Measurements from ENCODE around the gene ZNF616.
A peak's percentile ranks its signal among the peaks of the same experiment; 100 is the strongest.

Gene ZNF616

GRCh38 chr19:52170863-52171320, 31.2 kb upstream of the ZNF616 start:
- peak overlapping the region; percentile 77 for H3K9ac ChIP-seq (ENCODE audit: low read depth, low read length)
- peak overlapping the region; percentile 87 for H3K27ac ChIP-seq (ENCODE audit: low read length)
- peak overlapping the region; percentile 72 for H2AFZ ChIP-seq (ENCODE audit: low read depth, low read length)
- H3K4me1 ChIP-seq (ENCODE audit: insufficient read depth, low read length), result peaks cover 34% of the 10 kb centered on the region
- H4K20me1 ChIP-seq (ENCODE audit: insufficient read depth, low read length), result no peaks in the 10 kb centered on the region
- H3K79me2 ChIP-seq (ENCODE audit: insufficient read depth, low read length), result peaks cover 19% of the 10 kb centered on the region
- no peak for TF ChIP-seq EZH2 (IDR thresholded peaks at IDR 0.05; ENCODE audit: borderline replicate concordance, low read depth, low read length, severe bottlenecking)
- TF ChIP-seq CTCF (IDR thresholded peaks at IDR 0.05; ENCODE audit: borderline replicate concordance, extremely low read depth, low read length, poor library complexity, severe bottlenecking), result no peak
- peak overlapping the region; percentile 77 to 78 for H3K4me3 ChIP-seq (ENCODE audit: low read depth in 1 of 2, low read length in 2 of 2)
- DNase-seq (peak; percentile 27), ATAC-seq (ENCODE audit: insufficient read depth, low read depth) (peak; percentile 30)
- peak overlapping the region; percentile 71 for H3K4me2 ChIP-seq (ENCODE audit: insufficient read depth, low read length)
- no peaks in the 10 kb centered on the region for H3K27me3 ChIP-seq (ENCODE audit: insufficient read depth, low read length, poor library complexity)
- peaks cover 24% of the 10 kb centered on the region for H3K36me3 ChIP-seq (ENCODE audit: insufficient read depth, low read length)
- no peaks in the 10 kb centered on the region for H3K9me3 ChIP-seq (ENCODE audit: insufficient read depth, low read length, severe bottlenecking)

DNA sequence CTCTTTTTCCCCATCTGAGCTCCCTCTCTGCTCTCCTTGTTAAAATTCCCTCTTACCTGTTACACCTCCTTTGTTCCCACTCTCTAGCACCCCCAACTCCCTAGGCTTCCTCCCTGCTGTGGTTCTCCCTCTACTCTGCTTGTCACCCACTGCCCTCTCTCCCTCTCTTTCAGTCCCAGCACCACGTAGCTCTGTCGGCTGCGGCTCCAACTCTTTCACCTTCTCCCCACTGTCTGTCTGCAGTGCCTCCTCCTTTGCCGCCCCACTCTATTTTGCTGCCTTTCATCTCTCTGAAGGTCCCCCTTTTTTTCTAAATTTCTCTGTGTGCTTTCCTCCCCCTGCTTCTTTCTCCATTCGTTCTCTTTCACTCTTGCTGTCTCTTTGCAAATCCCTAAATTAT, 30.6 kb upstream of the ZNF616 start:
- Histone ChIP-seq H3K9ac (ENCODE audit: low read depth, low read length) (peak overlapping the region; percentile 77), H3K79me2 (ENCODE audit: insufficient read depth, low read length) (peaks cover 19% of the 10 kb centered on the region), H3K4me2 (ENCODE audit: insufficient read depth, low read length) (peak overlapping the region; percentile 71)

DNA sequence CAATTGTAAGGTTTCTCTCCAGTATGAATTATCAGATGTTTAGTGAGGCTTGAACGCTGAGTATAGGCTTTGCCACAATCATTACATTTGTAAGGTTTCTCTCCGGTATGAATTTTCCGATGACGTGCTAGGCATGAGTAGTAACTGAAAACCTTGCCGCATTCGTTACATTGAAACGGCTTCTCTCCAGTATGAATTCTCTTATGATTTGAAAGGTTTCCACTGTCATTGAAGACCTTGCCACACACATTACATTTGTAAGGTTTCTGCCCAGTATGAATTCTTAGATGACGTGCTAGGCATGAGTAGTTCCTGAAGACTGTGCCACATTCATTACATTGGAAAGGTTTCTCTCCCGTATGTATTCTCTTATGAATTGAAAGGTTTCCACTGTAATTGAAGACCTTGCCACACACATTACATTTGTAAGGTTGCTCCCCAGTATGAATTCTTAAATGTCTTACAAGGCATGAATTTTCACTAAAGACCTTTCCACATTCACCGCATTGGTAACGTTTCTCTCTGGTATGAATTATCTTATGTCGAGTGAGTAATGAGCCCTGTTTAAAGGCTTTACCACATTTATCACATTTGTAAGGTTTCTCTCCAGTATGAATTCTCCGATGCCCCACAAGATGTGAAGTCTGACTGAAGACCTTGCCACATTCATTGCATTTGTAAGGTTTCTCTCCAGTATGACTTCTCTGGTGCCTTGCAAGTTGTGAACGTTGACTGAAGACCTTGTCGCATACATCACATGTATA, 16.0 kb upstream of the ZNF616 start:
- H3K27me3 ChIP-seq (ENCODE audit: insufficient read depth, low read length, poor library complexity), result no peaks in the 10 kb centered on the region
- H4K20me1 ChIP-seq (ENCODE audit: insufficient read depth, low read length), result no peaks in the 10 kb centered on the region
- no peaks in the 10 kb centered on the region for H3K79me2 ChIP-seq (ENCODE audit: insufficient read depth, low read length)
- no peak overlapping the region for H2AFZ ChIP-seq (ENCODE audit: low read depth, low read length)
- ATAC-seq (ENCODE audit: insufficient read depth, low read depth), result no peak
- no peak overlapping the region for H3K9ac ChIP-seq (ENCODE audit: low read depth, low read length)
- H3K27ac ChIP-seq (ENCODE audit: low read length), result no peak overlapping the region
- H3K36me3 ChIP-seq (ENCODE audit: insufficient read depth, low read length), result peaks cover 45% of the 10 kb centered on the region
- TF ChIP-seq CTCF (IDR thresholded peaks at IDR 0.05; ENCODE audit: borderline replicate concordance, extremely low read depth, low read length, poor library complexity, severe bottlenecking), result no peak
- TF ChIP-seq EZH2 (IDR thresholded peaks at IDR 0.05; ENCODE audit: borderline replicate concordance, low read depth, low read length, severe bottlenecking), result no peak
- no peaks in the 10 kb centered on the region for H3K4me1 ChIP-seq (ENCODE audit: insufficient read depth, low read length)
- H3K4me3 ChIP-seq (ENCODE audit: low read depth in 1 of 2, low read length in 2 of 2), result no peak overlapping the region
- no peak for DNase-seq
- peaks cover 65% of the 10 kb centered on the region for H3K9me3 ChIP-seq (ENCODE audit: insufficient read depth, low read length, severe bottlenecking)
- H3K4me2 ChIP-seq (ENCODE audit: insufficient read depth, low read length), result no peak overlapping the region

More for the DNA sequence above, 30.6 kb upstream of the ZNF616 start:
- TF ChIP-seq EZH2 (IDR thresholded peaks at IDR 0.05; ENCODE audit: borderline replicate concordance, low read depth, low read length, severe bottlenecking) (no peak), CTCF (IDR thresholded peaks at IDR 0.05; ENCODE audit: borderline replicate concordance, extremely low read depth, low read length, poor library complexity, severe bottlenecking) (no peak)
- Histone ChIP-seq H3K9me3 (ENCODE audit: insufficient read depth, low read length, severe bottlenecking) (no peaks in the 10 kb centered on the region), H3K27me3 (ENCODE audit: insufficient read depth, low read length, poor library complexity) (no peaks in the 10 kb centered on the region), H3K27ac (ENCODE audit: low read length) (peak overlapping the region; percentile 87; the same call in 1 of the 2 replicates), H2AFZ (ENCODE audit: low read depth, low read length) (peak overlapping the region; percentile 72), H3K36me3 (ENCODE audit: insufficient read depth, low read length) (peaks cover 27% of the 10 kb centered on the region), H3K4me1 (ENCODE audit: insufficient read depth, low read length) (peaks cover 34% of the 10 kb centered on the region), H4K20me1 (ENCODE audit: insufficient read depth, low read length) (no peaks in the 10 kb centered on the region), H3K4me3 (ENCODE audit: low read depth in 1 of 2, low read length in 2 of 2) (peak overlapping the region; percentile 77 to 78)
- DNase-seq (peak; percentile 21), ATAC-seq (ENCODE audit: insufficient read depth, low read depth) (0 out of 3 replicates have a peak, but pooled peaks have one; percentile 29)
